ENCODE data around the gene TESMIN. TPM values are rescaled to one million over a fixed set of nuclear protein-coding genes. Genes with fewer than 3 reads are reported as not detected.

Gene TESMIN
- total and polyA plus RNA-seq, 2 of the 13 experiments (the other 11 are each of a cell fraction or from before 2014, with no cell fraction given): 0.15 to 0.45 TPM

GRCh38 chr11:68680541-68681231, 70.6 kb downstream of the TESMIN start (continued):
- TF ChIP-seq ZNF577 (CRISPR knock-in tag; IDR thresholded peaks at IDR 0.05; ENCODE audit: borderline replicate concordance, low read depth): no peak
- no peak for TF ChIP-seq GLMP (CRISPR knock-in tag; IDR thresholded peaks at IDR 0.05; ENCODE audit: borderline replicate concordance)
- TF ChIP-seq, protein P1, sequence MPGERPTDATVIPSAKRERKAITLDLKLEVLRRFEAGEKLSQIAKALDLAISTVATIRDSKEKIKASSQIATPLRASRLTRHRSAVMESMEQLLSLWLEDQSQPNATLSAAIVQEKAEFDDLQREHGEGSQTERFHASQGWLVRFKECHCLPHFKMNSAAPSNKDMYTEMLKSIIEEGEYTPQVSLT (CRISPR knock-in tag; IDR thresholded peaks at IDR 0.05; ENCODE audit: borderline replicate concordance, low read depth): no peak
- TF ChIP-seq NR2F2 (IDR thresholded peaks at IDR 0.05; ENCODE audit: borderline replicate concordance, low read depth): no peak
- no peak for TF ChIP-seq YEATS4 (CRISPR knock-in tag; IDR thresholded peaks at IDR 0.05; ENCODE audit: borderline replicate concordance)
- no peak for TF ChIP-seq ZMAT3 (CRISPR knock-in tag; conservative IDR thresholded peaks at IDR 0.05)
- TF ChIP-seq ZSCAN22 (CRISPR knock-in tag; IDR thresholded peaks at IDR 0.05): no peak
- no peak for TF ChIP-seq RBFOX2 (IDR thresholded peaks at IDR 0.05; ENCODE audit: low read depth, low read length)
- no peak for TF ChIP-seq ZSCAN25 (CRISPR knock-in tag; IDR thresholded peaks at IDR 0.05)

GRCh38 chr11:68678031-68678441, 73.3 kb downstream of the TESMIN start:
- no peak overlapping the region for H2AFZ ChIP-seq (ENCODE audit: low read length)
- H3K27ac ChIP-seq (ENCODE audit: extremely low read length, insufficient read depth, low read length): no peak overlapping the region
- H3K4me1 ChIP-seq (ENCODE audit: insufficient read depth, low read length): no peaks in the 10 kb centered on the region
- no peak overlapping the region for H3K4me2 ChIP-seq (ENCODE audit: low read depth, low read length)
- POLR2A ChIA-PET: no interaction called here
- DNase-seq (ENCODE audit: low spot score) (no peak), ATAC-seq (no peak), FAIRE-seq (no peak)
- H3K36me3 ChIP-seq (replicated peaks in 1 of 2; ENCODE audit: control insufficient read depth in 1 of 2, insufficient read depth in 2 of 2, low read length in 2 of 2): no peaks in the 10 kb centered on the region
- BruUV-seq (replicated peaks): no TSS peak
- TF ChIP-seq MAFK (conservative IDR thresholded peaks at IDR 0.05 in 1 of 2, IDR thresholded peaks at IDR 0.05 in 1 of 2; ENCODE audit: low read length in 2 of 2): peak; percentile 92 to 96
- no peak for TF ChIP-seq ZNF30 (CRISPR knock-in tag; IDR thresholded peaks at IDR 0.05)
- peak; percentile 93 for TF ChIP-seq MAFF (IDR thresholded peaks at IDR 0.05; ENCODE audit: low read depth, low read length)
- no peak for TF ChIP-seq TFE3 (CRISPR knock-in tag; IDR thresholded peaks at IDR 0.05)
- H3K79me2 ChIP-seq (ENCODE audit: insufficient read depth, low read length): no peaks in the 10 kb centered on the region
- CTCF ChIA-PET (ENCODE audit: low intra/inter-chr PET ratio, low total read pairs): no interaction called here
- in situ Hi-C loops (cut with HindIII; ENCODE audit: extremely low pct_ligation_motif_present, low pct_unique_long_range_greater_than_20kb) (no loop called here), intact Hi-C loops (cut with micrococcal nuclease; ENCODE audit: unreplicated experiment) (no loop called here)
- no peak overlapping the region for H3K9ac ChIP-seq (ENCODE audit: insufficient read depth, low read depth, low read length)
- H3K9me3 ChIP-seq (ENCODE audit: low read length): no peaks in the 10 kb centered on the region
- 45% methylated on average over 7 of the region's 15 CpGs for WGBS (ENCODE audit: low lambda C conversion rate)
- H3K4me3 ChIP-seq (replicated peaks in 1 of 3; ENCODE audit: insufficient read depth in 1 of 3, low read depth in 2 of 3, low read length in 3 of 3): no peak overlapping the region
- no peaks in the 10 kb centered on the region for H4K20me1 ChIP-seq (ENCODE audit: insufficient read depth, low read length)
- peaks cover 1 to 19% of the 10 kb centered on the region in 2 experiments for H3K27me3 ChIP-seq (ENCODE audit: control insufficient read depth in 1 of 2, insufficient read depth in 2 of 2, low read length in 2 of 2)

Measured in HepG2 (cell line).